SK-N-SH treated with all-trans-retinoic acid at 6 μM for 48 hours (cell line): Measurements from ENCODE around the gene MUL1.

Experiments
- ARNTL ChIP-seq: fragments of 450-650 bp; formaldehyde crosslinking; IDR thresholded peaks from 2 replicates; pipeline ENCODE4 v1.5.0; 2020; ENCODE audit warnings: low read depth, mild to moderate bottlenecking, moderate library complexity, borderline replicate concordance
- CSDC2 ChIP-seq: fragments of 250-450 bp; sonication (Bioruptor Pico); IDR thresholded peaks from 2 replicates; pipeline ENCODE4 v1.5.0; 2020; ENCODE audit warnings: mild to moderate bottlenecking, moderate library complexity
- GLIS3 ChIP-seq: fragments of 250-450 bp; sonication (Bioruptor Pico); IDR thresholded peaks from 2 replicates; pipeline ENCODE4 v1.5.0; 2020; ENCODE audit warnings: mild to moderate bottlenecking, moderate library complexity
- ZC3H10 ChIP-seq: fragments of 250-450 bp; sonication (Bioruptor Pico); IDR thresholded peaks from 2 replicates; pipeline ENCODE4 v1.5.1; 2021; ENCODE audit warnings: mild to moderate bottlenecking, moderate library complexity
- ZFP3 ChIP-seq: fragments of 250-450 bp; sonication (Bioruptor Pico); IDR thresholded peaks from 2 replicates; pipeline ENCODE4 v1.5.0; 2020; ENCODE audit warnings: mild to moderate bottlenecking, moderate library complexity
- ZNF70 ChIP-seq: fragments of 450-650 bp; formaldehyde crosslinking; IDR thresholded peaks from 2 replicates; pipeline ENCODE4 v1.5.0; 2020; ENCODE audit warnings: mild to moderate bottlenecking, moderate library complexity
- TF ChIP-seq, protein P1 (sequence below): fragments of 250-450 bp; sonication (Bioruptor Pico); IDR thresholded peaks from 2 replicates; pipeline ENCODE4 v1.8.0; 2020; ENCODE audit warnings: mild to moderate bottlenecking, moderate library complexity, borderline replicate concordance

DNA sequence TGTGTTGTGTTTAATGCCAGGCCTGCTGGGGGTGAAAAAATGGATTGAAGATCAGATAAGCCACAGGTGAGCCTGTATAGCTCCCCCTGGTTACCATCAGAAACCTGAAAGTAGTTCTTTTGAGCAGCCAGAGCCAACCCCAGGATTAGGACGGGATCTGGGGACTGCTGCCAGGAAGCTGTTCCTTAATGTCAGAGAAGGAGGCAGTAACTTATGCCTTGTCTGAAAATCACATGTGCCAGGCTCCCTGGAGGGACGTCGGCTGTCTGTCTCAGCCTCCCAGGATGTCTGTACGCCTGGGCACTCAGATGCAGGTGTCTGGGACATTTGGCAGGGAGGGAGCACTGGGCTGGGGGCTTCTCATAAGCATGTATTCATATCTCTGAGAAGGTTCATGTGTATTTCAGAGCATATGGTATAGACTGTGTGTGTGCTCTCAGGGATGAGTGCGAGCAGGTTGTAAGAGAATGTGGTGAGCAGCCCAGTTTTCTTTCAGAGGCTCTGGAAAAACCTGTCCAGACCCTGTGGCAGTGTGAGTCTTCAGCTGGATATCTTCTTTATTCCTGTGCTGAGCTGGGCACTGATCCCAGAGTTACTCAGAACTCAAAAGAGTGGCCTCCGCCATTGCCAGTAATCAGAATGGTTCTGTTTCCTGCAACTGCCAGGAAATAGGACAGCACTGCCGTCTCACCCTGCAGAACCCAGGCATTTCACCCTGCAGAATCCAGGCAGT lies 47.2 kb upstream of the MUL1 start:
- TF ChIP-seq GLIS3 (no peak), ZFP3 (CRISPR knock-in tag) (no peak), ZC3H10 (CRISPR knock-in tag) (no peak), ZNF70 (CRISPR knock-in tag) (no peak), CSDC2 (no peak), ARNTL (CRISPR knock-in tag) (no peak)
- TF ChIP-seq, protein P1, sequence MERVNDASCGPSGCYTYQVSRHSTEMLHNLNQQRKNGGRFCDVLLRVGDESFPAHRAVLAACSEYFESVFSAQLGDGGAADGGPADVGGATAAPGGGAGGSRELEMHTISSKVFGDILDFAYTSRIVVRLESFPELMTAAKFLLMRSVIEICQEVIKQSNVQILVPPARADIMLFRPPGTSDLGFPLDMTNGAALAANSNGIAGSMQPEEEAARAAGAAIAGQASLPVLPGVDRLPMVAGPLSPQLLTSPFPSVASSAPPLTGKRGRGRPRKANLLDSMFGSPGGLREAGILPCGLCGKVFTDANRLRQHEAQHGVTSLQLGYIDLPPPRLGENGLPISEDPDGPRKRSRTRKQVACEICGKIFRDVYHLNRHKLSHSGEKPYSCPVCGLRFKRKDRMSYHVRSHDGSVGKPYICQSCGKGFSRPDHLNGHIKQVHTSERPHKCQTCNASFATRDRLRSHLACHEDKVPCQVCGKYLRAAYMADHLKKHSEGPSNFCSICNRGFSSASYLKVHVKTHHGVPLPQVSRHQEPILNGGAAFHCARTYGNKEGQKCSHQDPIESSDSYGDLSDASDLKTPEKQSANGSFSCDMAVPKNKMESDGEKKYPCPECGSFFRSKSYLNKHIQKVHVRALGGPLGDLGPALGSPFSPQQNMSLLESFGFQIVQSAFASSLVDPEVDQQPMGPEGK (CRISPR knock-in tag) = no peak
